NCI-H2227 treated with DMSO at 0.1 percent for 48 hours (cell line): ENCODE results near the gene BICDL1.

Experiments used
- DNase-seq: peaks from one replicate; lab custom pipeline; 2025; lab: John Stamatoyannopoulos, UW

BICDL1 gene

GRCh38 chr12:120102189-120103043, 113.4 kb downstream of the BICDL1 start:
- no peak for DNase-seq

GRCh38 chr12:120103044-120103338, 114.0 kb downstream of the BICDL1 start:
- no peak for DNase-seq

- no peak for DNase-seq
Observed at GRCh38 chr12:120103371-120103770, 114.3 kb downstream of the BICDL1 start.

GRCh38 chr12:120106151-120106550, 117.1 kb downstream of the BICDL1 start:
- DNase-seq, result no peak

- DNase-seq, result no peak
Observed at GRCh38 chr12:120109570-120110267, 120.7 kb downstream of the BICDL1 start.

GRCh38 chr12:120110550-120111501, 121.8 kb downstream of the BICDL1 start:
- DNase-seq, result no peak

- DNase-seq, result no peak
Observed at GRCh38 chr12:120115066-120115465, 126.0 kb downstream of the BICDL1 start.

- DNase-seq, result no peak
Observed at GRCh38 chr12:120115692-120116440, 126.8 kb downstream of the BICDL1 start.

GRCh38 chr12:120116441-120116791, 127.4 kb downstream of the BICDL1 start, which contains the start of gene RAB35:
TSS of gene RAB35 (minus strand) at chr12:120116753. CDS start at chr12:120116650, 103 bp downstream.
- no peak for DNase-seq

GRCh38 chr12:120116792-120117651, 128.0 kb downstream of the BICDL1 start:
- peak; percentile 93 for DNase-seq

- DNase-seq, result no peak
Observed at GRCh38 chr12:120117961-120118320, 128.9 kb downstream of the BICDL1 start.

GRCh38 chr12:120118321-120119061, 129.5 kb downstream of the BICDL1 start:
- no peak for DNase-seq

- DNase-seq, result no peak
Observed at GRCh38 chr12:120119271-120119973, 130.4 kb downstream of the BICDL1 start.

GRCh38 chr12:120121343-120121742, 132.3 kb downstream of the BICDL1 start:
- no peak for DNase-seq

- DNase-seq, result no peak
Observed at GRCh38 chr12:120121766-120122293, 132.8 kb downstream of the BICDL1 start.

- DNase-seq, result no peak
Observed at GRCh38 chr12:120125029-120125428, 136.0 kb downstream of the BICDL1 start.

GRCh38 chr12:120125792-120126634, 137.0 kb downstream of the BICDL1 start:
- DNase-seq, result no peak

GRCh38 chr12:120126635-120127005, 137.6 kb downstream of the BICDL1 start:
- DNase-seq, result no peak
